ENCODE results near the gene MCF2L.
A peak's percentile ranks its signal among the peaks of the same experiment; 100 is the strongest.
"Not testable (repeated sequence)": the region's sequence is repeated elsewhere in the genome, so short reads cannot be mapped to it uniquely, and the experiment has no call there.

The MCF2L gene

DNA sequence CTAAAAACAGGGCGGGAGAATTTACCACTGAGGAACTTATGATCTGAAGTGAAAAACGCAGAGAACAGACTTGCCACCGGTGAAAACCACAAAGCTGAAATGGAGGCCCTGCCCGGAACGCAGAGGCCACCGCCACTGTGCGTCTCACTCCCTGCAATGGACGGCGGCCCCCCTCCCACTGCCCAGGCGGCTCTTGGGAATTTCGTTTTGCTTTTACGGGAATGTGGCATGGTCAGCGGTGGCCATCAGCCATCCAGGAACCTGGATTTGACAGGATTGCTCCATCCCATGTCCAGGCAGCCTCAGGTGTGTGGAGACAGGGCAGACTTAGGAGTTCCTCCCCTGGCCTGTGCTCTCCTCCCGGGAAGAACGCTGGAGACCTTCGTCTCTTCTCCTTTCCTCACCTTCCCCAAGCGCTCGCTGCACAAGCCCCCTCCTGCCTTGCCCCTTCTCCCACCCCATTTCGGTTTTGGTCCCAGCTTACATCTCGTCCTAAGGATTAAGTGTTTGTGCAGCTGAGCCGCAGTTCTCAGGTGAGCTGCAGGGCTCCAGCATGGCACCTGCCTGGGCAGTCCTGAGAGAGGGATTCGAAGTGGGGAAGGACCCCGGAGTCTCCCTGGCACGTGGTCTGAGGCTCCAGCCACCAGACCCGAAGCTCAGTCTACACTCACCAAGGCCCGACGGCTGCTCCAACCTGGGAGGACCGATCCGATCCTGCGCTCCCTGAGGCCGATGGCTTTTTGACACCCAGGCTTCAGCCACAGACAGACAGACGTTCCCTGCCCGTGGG lies 49.9 kb downstream of the MCF2L start:
- DNase-seq, result no peak

- DNase-seq, result no peak
These were observed 51.5 kb downstream of the MCF2L start for GRCh38 chr13:113020323-113021080.

- no peak for DNase-seq
These were observed 52.4 kb downstream of the MCF2L start for GRCh38 chr13:113021391-113021790.

DNA sequence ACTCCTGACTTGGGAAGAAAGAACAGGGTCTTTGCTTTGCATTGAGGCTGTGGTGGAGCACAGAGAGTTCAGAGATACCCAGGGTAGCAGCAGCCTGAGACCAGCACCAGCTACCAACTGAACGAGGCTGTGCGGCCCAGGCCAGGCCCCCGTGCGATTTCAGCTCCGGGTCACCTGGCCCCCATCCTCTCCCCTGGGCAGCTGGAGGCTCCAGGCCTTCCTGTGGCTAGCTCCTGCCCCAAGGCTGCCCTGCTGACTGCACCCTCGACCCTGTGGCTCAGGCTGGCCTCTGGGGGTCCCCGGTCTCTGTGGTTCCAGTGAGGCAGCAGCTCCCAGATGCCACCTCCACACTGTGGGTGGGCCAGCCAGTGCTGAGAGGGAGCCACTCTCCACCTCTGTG lies 52.8 kb downstream of the MCF2L start:
- no peak for DNase-seq

GRCh38 chr13:113022391-113022744 lies 53.4 kb downstream of the MCF2L start:
- DNase-seq, result no peak

- DNase-seq, result no peak
These were observed 53.9 kb downstream of the MCF2L start for GRCh38 chr13:113022745-113023574.

GRCh38 chr13:113023694-113024430 lies 54.8 kb downstream of the MCF2L start:
- DNase-seq, result no peak

DNA sequence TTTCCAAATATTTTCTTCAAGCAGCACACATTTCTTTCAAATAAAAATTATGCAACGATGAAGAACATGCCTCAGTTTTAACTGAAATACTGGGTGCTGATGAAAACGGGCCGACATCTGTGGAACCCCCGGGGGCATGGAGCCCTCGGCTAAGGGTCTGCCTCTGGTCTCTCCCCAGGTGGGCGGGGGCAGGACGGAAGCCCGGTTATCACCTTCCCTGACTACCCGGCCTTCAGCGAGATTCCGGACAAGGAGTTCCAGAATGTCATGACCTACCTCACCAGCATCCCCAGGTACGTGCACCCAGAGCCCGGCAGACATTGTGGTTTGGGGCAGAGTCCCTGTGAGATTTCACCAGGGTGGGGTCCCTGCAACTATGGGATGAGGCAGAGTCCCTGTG lies 55.5 kb downstream of the MCF2L start:
- DNase-seq, result no peak

DNA sequence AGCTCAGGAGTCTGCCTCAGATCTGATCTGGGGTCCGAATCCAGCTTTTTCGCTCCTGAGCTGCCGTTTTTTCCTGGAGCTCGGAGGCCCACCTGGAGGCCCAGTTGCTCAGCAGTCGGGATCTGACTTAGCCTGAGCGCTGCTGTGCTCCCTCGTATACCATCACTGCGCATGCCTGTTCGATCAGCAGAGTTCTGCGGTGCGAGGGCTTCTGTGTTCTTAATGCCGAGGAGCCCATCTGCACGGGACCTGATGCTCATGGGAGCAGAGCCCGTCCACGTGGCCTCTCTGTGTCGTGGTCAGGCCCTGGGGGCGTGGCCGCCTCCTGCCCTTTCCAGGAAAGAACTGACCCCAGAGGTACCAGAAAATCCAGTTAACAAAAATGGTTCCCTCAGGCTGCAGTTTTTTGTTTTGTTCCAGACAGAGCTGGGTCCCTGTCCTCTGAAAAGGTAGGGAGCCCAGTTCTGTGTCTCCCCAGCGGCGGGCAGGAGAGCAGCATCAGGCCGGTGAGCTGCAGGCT lies 57.4 kb downstream of the MCF2L start:
- DNase-seq, result no peak

- no peak for DNase-seq
These were observed 58.1 kb downstream of the MCF2L start for GRCh38 chr13:113027095-113027494.

- DNase-seq, result no peak
These were observed 58.6 kb downstream of the MCF2L start for GRCh38 chr13:113027566-113027965.

GRCh38 chr13:113028336-113029060 lies 59.5 kb downstream of the MCF2L start:
- DNase-seq, result no peak

- DNase-seq, result no peak
These were observed 60.0 kb downstream of the MCF2L start for GRCh38 chr13:113029061-113029445.

DNA sequence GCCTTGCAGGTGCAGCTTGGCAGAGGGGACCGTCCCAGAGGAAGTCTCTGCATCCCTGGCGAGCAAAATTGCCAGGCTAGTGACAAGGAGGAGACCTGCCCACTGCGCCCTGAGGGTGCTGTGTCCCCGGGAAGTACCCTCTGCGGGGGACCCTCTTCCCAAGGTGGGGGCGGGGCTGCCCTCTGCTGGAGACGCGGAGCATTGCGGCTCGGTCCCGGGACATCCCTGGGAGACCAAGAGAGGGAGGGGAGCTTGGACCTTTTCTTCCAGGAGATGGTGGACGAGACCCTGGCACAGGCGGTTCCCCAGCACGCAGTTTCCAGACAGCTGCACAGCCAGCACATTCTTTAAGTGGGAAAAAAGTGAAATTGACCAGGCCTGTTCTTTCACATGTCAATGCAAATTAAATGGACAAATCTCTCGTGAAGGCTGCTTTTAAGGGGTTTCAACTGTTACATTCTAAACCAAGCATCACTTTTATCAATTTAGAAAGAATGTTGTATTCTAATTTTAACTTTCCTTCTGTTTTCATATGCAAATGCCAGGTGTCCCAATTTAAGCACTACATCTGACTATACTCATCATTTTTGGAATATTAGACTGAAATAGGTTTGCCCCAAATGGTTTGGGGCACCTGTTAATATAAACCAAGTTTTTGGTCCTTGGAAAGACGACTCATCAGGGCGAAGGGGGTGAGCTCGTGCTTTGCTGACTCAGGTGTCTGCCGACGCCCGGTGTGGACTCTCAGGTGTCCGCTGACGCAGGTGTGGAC lies 60.7 kb downstream of the MCF2L start:
- DNase-seq, result peak; percentile 42

DNA sequence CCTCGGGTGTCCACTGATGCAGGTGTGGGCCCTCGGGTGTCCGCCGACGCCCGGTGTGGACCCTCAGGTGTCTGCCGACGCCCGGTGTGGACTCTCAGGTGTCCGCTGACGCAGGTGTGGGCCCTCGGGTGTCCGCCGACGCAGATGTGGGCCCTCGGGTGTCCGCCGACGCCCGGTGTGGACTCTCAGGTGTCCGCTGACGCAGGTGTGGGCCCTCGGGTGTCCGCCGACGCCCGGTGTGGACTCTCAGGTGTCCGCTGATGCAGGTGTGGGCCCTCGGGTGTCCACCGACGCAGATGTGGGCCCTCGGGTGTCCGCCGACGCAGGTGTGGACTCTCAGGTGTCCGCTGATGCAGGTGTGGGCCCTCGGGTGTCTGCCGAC lies 61.2 kb downstream of the MCF2L start:
- DNase-seq, result not testable (repeated sequence)

DNA sequence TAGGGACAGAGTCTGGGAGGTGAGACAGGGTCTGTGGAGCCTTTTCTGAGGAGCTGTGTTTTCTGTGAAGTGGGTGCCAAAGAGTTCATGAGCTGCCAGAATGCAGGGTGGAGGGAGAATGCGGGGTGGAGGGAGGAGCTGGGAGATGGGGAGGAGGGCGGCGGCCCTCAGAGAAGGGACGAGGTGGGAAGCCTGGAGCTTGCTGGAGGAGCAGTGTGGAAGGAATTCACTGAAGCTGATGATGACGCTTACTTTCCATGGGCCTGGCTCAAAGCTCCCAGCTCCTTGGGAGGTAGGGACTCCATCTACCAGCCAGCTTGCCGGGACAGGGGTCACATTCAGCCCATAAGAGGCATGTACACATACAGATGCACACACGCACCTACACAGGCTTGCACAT lies 62.5 kb downstream of the MCF2L start:
- DNase-seq, result no peak

DNA sequence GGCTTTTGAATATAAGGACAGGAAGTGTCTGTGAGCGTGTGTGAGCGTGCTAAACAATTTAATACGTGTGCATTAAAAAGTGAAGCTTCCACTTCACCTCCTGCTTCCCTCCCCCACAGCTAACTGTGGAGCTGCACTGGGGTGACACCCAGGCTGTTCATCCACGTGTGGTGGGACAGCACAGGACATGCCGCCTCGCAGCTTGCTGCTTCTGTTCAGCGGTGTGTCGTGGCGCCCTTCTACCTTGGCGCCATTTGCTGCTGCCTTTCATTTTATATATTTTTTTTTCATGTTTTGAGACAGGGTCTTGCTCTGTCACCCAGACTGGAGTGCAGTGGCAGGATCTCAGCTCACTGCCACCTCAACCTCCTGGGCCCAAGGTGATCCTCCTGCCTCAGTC lies 63.3 kb downstream of the MCF2L start:
- no peak for DNase-seq

DNA sequence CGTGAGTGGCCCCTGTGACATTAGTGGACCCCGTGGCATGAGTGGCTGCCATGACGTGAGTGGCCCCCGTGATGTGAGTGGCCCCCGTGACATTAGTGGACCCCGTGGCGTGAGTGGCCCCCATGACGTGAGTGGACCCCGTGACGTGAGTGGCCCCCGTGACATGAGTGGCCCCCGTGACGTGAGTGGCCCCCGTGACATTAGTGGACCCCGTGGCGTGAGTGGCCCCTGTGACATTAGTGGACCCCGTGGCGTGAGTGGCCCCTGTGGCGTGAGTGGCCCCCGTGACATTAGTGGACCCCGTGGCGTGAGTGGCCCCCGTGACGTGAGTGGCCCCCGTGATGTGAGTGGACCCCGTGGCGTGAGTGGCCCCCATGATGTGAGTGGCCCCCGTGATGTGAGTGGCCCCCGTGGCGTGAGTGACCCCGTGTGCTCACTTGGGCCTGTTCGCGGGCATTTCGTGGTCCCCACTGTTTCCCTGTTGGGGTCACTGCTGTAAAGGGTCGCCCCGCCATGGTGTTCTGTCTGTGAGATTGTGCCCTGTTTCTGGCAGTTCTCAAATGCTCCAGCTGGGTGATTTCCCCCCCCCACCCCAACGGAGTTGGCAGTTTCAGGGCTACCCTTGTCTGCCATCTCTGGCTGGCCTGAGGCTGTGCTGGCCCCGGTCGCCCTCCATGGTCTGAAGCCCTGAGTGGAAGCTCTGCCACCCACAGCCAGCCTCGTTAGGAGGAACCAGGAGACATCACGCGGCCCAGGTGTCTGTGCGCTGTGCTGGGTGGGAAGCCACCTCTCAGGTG lies 64.2 kb downstream of the MCF2L start:
- no peak for DNase-seq

DNA sequence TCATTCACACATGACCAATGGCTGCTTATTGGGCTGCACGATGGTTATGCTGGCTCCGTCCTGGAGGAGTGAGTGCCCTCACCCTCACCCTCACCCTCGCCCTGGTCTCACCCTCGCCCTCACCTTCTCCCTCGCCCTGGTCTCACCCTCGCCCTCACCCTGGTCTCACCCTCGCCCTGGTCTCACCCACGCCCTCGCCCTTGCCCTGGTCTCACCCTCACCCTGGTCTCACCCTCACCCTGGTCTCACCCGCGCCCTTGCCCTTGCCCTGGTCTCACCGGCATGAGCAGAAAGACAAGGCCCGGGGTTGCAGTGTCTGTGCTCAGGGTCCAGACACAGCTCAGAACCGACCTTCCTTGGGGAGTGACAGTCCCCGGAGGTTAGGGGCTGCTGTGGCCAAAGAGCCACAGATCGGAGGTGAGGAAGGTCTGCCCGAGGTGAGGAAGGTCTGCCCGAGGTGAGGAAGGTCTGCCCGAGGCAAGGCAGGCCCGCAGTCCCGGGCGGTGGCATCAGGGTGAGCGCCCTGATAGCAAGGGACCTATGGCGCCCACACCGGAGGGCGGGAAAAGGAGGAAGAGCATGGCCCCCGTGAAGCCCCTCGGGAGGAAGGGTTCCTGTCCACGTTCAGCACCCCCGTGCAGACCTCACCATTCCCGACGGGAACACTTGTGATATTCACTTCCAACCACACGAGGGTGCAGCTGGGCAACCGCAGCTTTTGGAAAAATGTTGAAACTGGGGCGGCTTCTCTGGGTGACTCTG lies 65.6 kb downstream of the MCF2L start:
- DNase-seq, result no peak

Data from activated CD4-positive, alpha-beta T cell treated with anti-CD3 and anti-CD28 coated beads, Interleukin-10, Interleukin-2, amounts not matched to agents 100 ng/mL and 50 ng/mL, durations not matched to agents 16 hours and 8 hours (primary cell).